Activated CD4-positive, CD25-positive, alpha-beta regulatory T cell treated with anti-CD3 and anti-CD28 coated beads, Interleukin-2, amount 50 U/mL, for 16 hours (primary cell): ENCODE results near the gene TIMM44.

Experiments used
- DNase-seq: peaks from one replicate; pipeline ENCODE4 v3.0.0-alpha.2; 2020; ENCODE audit warnings: low read depth, low spot score

TIMM44 gene

GRCh38 chr19:7943444-7944176 lies at the start of gene TIMM44:
Gene TIMM44, minus strand, starts transcription at chr19:7943666. Its CDS starts 15 bp downstream, at chr19:7943651.
- peak; percentile 97 for DNase-seq

- DNase-seq: no peak
Observed at GRCh38 chr19:7992575-7992974, 49.1 kb upstream of the TIMM44 start.

- no peak for DNase-seq
Observed at GRCh38 chr19:7989071-7989575, 45.7 kb upstream of the TIMM44 start.

- no peak for DNase-seq
Observed at GRCh38 chr19:7988307-7988706, 44.8 kb upstream of the TIMM44 start.

- no peak for DNase-seq
Observed at GRCh38 chr19:7987114-7987768, 43.8 kb upstream of the TIMM44 start.

GRCh38 chr19:7986321-7987113 lies 43.1 kb upstream of the TIMM44 start:
- DNase-seq: no peak

- no peak for DNase-seq
Observed at GRCh38 chr19:7985481-7985911, 42.0 kb upstream of the TIMM44 start.

GRCh38 chr19:7983995-7984837 lies 40.8 kb upstream of the TIMM44 start:
- DNase-seq: no peak

- no peak for DNase-seq
Observed at GRCh38 chr19:7983286-7983950, 40.0 kb upstream of the TIMM44 start.

- DNase-seq: no peak
Observed at GRCh38 chr19:7982651-7983099, 39.2 kb upstream of the TIMM44 start.

GRCh38 chr19:7982103-7982502 lies 38.6 kb upstream of the TIMM44 start:
- DNase-seq: no peak

GRCh38 chr19:7981661-7982060 lies 38.2 kb upstream of the TIMM44 start:
- DNase-seq: no peak

GRCh38 chr19:7981199-7981598 lies 37.7 kb upstream of the TIMM44 start:
- DNase-seq: no peak

- DNase-seq: no peak
Observed at GRCh38 chr19:7980635-7981121, 37.2 kb upstream of the TIMM44 start.

- no peak for DNase-seq
Observed at GRCh38 chr19:7980168-7980567, 36.7 kb upstream of the TIMM44 start.

GRCh38 chr19:7979559-7979958 lies 36.1 kb upstream of the TIMM44 start:
- no peak for DNase-seq

GRCh38 chr19:7979011-7979410 lies 35.5 kb upstream of the TIMM44 start:
- no peak for DNase-seq

GRCh38 chr19:7978179-7978825 lies 34.8 kb upstream of the TIMM44 start:
- DNase-seq: no peak

- no peak for DNase-seq
Observed at GRCh38 chr19:7977723-7978040, 34.2 kb upstream of the TIMM44 start.
